ENCODE measurements around the gene COX17.

COX17 gene

DNA sequence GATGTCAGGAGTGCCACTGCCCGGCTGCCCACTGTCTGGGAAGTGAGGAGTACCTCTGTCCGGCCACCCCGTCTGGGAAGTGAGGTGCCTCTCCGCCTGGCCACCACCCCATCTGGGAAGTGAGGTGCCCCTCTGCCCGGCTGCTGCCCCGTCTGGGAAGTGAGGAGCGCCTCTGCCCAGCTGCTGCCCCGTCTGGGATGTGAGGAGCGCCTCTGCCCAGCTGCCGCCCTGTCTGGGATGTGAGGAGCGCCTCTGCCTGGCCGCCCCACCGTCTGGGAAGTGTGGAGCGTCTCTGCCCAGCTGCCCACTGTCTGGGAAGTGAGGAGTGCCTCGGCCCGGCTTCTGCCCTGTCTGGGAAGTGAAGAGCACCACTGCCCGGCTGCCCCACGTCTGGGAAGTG lies 3.3 kb downstream of the COX17 start:
- no peak for DNase-seq (ENCODE audit: low read depth)

DNA sequence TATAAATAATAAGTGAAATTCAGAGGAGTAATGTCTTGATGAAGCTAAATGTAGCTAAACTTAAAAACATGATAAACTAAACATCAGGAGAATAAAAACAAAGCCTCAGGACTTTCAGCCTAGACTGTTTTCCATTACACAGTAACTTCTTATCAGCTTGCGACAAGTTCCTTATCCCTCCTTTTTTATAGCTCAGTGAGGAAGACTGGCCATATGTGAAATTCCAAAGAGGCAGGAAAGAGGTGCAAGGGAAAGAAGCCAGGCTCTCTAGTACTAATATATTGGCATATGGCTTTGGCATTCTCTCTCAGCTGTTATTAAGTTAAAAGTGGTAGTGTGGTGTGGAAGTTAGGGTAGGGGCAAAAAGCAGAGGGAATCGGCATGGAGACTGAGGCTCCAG lies 4.4 kb downstream of the COX17 start:
- no peak for DNase-seq (ENCODE audit: low read depth)

DNA sequence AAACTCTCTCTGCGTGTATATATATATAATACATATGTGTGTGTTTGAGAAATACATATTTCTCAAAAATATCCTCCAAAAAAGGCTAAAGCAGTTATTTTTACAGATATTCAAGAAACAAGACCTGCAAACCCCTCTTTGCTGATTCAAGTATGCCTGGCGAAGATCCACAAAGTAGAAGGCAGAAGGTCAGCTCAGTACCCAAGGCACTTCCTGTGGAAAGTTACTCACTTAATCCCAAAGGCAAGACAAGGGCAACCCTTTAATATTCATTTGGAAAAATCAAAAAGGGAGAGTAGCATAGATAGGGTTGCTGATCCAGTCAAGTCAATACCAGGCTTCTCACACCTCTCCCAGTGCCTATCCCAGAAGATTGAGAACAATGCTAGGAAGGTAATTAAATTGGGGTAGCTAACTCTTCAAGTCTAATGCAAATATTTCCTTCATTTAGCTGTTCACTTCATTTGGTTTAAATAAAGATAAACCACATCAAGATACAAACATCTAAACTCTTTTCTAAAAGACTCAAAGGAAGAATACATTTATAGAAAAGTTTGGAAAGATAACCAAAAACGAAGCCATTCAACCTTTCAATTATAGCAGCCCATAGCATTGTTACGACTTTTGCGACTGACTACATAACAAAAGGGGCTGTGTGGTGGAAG lies 7.2 kb downstream of the COX17 start:
- DNase-seq (ENCODE audit: low read depth), result no peak

DNA sequence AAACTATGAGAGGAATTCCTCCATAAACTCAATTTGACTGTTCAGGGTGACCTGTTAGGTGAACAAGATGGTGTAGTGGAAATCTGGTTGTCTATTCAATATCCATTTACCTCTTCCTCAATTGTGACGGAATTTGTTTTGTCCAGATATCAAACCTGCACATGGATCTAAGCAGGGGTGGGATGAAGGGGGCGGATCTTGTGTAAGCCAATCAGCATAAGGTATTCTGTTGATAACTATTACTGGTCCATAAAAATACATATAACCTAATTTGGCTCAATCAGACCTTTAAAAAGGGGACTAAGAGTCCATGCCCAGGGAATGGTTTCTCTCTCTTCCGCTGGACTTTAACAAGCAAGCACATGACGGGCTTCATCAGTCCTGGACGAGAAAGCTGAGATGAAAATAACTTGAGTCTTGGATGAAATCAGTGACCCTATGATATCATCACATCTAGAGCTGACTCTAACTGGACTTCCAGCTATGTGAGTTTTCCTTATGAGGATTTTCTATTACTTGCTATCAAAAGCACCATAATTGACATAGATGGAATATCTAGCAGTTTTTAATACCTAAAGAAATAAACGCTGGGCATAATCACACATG lies 11.1 kb downstream of the COX17 start:
- no peak for DNase-seq (ENCODE audit: low read depth)

DNA sequence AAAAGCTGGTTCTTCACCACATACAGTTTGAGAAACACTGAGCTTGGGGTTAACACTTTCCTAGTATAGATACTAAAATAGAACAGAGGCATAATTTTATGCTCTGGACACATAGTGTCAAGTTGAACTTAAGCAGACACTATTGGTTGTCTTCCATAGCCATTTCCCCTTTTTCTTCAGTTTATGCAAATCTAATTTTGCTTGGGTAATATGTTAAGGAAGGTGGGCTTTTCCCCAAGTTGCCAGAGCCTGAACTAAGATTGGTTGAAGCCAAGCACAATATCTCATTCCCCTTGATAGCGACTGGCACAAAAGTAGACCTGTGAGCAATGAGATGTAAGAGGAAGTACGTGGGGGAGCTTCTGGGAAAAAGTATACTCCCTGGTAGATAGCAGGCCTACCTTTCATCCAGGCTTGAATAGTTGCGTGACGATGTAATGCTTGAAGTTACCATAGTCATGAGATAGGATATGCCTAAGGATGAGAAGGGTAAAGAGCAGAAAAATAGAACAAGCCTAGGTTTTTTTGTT lies 12.3 kb downstream of the COX17 start:
- no peak for DNase-seq (ENCODE audit: low read depth)

DNA sequence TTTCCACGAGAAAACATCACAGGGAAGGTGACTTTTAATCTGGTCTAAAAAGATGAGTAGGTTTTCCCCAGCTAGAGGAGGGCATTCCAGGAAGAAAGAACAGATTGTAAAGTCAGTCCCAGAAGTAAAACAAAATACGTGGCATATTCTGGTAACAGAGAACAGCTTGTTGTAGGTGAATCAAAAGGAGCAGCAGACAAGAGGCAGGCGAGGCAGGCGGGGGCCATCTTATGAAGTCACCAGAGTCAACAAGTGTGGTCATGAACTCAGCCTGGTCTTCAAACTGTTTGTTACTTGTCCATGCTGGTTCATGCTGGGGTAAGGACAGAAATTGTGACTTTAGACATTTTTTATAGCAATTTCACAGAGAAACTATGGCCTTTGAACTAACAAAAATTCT lies 12.8 kb downstream of the COX17 start:
- DNase-seq (ENCODE audit: low read depth), result no peak

DNA sequence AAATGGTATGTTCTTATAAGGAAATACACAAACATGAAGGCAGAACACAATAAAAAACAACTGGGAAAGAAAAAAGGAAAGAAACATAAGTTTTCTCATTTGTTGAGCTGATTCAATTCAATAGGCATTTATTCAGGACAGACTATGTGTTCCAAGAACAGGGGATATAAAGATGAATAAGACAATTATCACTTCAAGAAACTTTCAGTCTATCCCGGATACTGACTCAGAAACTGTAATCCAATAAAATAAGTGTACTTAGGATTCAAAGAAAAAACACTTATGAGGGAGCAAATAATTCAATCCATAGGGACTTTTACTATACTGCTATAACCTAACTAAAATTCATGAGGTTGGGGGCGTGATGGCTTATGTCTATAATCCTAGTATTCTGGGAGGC lies 13.3 kb downstream of the COX17 start:
- DNase-seq (ENCODE audit: low read depth), result no peak

DNA sequence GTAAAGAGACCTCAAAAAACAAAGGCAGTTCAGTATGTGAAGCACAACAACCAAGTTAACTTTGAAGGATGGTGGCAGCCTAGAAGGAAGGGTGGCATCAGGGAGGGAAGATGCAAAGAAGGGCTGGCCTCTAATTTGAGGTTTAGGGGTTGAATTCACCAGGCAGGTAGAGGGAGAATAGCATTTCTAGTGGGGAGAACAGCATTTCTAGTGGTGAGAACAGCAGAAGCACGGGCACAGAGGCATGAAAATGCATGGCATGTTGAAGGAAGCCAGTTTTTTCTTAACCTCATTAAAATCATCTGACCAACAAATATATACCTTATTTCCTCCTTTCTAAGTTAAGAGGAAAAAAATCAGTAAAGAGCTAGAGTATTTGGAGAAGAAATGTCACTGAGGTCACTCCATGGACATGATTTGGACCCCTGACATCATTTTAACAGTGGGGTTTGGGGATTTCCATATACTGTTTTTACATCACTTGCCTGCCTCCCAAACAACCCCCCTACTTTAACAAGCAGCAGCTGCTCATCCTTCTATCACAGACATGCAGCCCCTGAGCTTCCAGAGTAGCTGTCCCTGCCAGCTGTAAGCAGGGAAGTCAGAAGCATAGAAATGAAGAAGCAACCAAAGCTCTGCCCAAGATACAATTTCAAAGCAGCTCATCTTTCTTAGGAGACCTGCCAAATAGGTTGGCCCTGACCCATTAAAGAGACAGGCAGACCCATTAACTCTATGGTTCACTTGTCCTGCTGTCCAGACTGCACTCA lies 14.4 kb downstream of the COX17 start:
- no peak for DNase-seq (ENCODE audit: low read depth)

DNA sequence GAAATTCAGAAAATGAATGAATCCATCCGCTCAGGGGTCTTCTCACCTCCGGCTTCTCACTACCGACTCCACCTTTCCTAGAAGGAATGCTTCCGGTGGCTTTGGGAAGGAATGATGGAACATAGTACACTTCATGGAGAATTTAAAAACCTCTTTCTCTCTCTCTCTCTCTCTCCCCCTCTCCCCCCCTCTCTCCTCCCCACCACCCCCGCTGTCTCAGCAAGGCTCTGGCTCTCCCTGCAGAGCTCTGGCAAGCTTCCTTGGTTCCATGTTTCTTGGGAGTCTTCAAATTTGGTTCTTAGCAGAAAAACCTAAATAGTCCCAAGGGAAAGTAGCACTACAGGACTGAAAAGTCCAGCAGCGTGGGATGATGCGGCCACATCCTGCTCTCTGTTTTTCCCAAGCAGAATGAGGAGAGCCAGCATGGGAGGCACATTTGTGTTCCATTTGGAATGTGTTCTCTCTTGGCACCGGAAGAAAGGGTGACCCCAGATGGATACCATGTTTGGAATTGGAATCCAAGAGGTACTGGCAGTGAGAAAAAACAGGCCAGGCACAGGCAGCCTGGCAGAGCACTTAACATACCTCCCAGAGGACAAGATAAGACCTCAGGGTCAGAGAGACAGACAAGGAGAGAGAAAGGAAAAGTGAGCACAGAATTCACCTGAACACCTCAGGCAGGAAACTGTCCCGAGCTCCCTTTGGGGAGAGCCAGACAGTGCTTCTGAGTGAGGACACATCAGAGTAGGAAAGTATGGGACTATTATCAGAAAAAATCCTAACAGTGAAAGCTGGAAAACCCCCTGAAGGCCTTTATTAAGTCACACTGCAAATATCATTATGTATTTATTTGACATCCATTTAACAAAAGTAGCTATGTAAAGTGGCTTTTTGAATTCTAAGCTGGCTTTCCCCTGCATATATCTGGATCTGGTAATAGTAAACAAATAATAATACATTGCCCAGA lies 16.4 kb downstream of the COX17 start, which contains the start of gene POPDC2:
Gene POPDC2 (minus strand): TSS at position 116 of the 967 bp plus-strand sequence. CDS start 166 bp downstream, outside the sequence.
- DNase-seq (ENCODE audit: low read depth), result no peak

DNA sequence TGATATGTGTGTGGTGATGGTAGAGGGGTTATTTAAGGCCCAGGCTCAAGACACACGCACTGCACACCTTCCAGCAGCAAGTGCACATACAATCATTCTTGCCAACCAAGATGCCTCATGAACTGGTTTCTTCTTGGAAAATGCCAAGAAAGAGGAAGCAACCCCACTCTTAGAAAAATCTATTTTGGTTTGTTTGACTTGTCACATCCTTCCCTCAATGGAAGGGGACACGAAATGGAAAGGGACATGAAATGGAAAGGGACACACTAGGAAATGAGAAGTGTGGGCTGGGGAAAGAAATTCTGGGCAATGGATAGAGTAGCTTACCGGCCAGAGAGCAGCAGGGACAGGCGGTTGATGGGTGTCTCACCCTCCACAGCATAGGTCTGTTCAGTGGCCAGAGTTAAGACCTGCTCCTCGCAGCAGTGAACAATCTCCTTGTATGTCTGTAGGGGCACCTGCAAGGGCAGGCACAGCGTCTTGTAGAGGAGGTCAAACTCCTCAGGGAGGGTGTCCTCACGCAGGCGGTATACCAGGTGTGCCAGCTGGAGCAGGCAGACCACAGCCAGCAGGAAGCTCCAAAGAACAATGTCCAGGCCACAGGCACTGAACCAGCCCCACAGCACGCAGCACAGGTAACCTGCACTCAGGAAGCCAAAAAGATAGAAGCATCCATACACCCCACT lies 17.5 kb downstream of the COX17 start:
- DNase-seq (ENCODE audit: low read depth), result no peak

DNA sequence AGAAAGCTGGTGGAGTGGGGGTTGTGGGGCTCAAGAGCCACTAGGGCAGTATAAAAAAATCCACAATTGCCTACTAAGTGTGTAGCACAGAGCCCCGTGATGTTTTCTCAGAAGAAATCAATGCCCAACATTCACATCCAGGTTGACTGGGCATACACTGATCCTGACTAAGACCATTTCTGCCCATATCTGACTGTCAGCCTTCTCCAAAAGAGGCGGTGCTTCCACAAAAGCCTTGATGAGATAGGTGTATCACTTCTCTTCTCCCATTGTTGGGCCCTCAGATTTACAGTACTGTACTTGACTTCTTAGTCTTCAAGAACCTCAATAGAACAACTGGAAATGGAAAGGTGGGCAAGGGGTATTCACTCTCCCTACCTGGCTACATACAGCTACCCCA lies 18.2 kb downstream of the COX17 start:
- no peak for DNase-seq (ENCODE audit: low read depth)

DNA sequence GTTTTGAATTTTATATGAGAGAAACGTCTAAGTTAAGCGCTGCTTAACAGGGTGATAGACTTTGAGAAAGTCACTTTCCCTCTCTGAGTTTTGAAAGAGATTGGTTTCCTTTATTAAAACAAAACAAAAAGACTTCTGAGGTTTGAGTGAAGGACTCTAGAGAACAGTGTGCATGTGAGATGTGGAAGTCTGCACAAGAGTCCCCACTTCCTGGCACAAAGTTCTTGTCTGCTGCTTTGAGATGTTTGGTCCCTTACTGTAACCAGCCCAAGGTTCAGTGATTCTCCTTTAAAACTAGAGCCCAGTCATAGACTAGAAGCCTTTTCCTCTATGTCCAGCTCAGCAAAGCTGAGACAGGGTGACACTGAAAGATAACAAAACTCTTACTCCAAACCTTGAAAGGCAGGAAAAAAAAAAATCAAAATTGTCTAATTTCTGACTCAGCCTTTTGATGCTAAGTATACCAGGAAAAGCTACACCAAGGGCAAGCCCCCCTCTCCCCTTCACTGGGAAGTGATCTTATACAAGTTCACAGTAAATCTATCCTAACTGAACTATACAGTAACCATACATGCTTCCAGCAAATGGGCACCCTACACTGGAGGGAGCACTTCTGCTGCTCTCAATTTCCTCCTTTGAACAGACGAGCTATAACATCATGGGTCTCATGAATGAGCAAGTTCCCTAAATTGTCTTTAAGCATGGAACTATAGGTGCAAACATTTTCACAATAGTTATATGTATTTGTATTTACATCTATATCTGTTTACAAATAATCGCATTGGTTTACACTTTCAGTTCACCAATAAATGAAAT lies 19.1 kb downstream of the COX17 start:
- no peak for DNase-seq (ENCODE audit: low read depth)

DNA sequence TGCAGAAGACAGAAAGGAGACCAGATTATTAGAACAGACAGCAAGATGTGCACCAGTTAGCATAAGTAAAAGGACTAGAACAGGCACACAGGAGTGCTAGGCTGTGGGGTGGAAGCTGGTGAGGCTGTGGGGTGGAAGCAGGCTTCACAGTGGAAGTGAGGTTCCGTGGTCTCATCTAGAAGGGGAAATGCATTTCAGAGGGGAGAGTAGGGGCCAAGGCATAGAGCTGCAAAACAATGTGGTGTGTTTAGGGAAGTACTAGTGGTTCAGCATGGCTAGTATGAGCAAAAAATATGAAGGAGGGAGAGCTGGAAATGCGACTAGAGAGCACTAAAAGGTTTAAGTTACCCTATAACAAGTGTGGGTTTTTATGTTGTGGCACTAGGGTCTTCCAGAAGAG lies 23.3 kb downstream of the COX17 start:
- no peak for DNase-seq (ENCODE audit: low read depth)

DNA sequence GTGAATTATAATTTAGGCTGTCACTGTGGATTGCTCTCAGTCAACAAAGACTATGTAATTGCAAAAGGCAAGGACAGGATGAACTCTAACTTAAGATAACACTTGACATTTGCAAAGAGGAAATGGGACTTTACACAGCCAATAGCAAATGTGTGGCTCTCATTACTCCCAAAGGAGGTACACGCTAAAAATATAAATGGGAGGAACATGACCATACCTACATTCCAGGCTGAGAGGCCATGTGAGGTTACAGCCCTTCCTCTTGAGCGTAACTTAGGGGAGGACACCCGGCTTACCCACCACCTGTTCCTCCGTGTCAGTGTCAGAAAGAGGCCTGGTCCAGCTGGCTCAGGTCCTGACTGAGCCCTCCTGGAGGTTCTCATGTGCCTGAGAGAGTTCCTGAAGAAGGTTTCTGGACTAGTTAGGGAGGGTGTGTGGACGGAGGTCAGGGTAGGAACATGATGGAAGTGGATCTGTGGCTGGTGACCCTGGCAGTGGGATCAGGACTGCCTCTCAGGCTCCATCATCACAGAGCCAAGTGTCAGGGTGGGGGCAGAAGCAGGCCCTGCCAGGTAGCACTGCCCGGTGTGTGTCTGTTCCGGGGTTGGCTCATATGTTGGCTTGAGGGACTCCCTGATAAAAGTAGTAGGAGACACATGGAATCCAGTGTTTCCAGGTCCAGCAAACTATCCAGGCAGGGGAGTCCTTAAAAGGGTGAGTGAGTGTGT lies 24.7 kb downstream of the COX17 start:
- DNase-seq (ENCODE audit: low read depth), result no peak

DNA sequence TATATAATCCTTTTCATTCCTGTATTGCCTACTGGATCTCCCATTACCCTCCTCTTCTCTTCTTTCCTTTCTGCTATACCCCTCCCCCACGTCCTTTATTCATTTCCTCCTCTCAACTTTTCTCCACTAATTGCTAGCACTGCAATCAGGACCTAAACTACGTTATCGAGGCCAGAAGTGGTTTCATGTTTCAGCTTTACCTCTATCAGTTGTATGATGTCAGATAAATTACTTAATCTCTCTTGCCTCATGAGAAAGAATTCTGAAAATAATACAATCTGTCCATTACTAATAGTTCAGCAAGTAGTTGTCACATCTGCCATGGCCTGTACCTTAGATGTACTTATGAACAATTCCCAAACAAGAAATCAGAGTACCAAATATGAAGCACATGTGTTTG lies 27.4 kb downstream of the COX17 start:
- DNase-seq (ENCODE audit: low read depth), result no peak

DNA sequence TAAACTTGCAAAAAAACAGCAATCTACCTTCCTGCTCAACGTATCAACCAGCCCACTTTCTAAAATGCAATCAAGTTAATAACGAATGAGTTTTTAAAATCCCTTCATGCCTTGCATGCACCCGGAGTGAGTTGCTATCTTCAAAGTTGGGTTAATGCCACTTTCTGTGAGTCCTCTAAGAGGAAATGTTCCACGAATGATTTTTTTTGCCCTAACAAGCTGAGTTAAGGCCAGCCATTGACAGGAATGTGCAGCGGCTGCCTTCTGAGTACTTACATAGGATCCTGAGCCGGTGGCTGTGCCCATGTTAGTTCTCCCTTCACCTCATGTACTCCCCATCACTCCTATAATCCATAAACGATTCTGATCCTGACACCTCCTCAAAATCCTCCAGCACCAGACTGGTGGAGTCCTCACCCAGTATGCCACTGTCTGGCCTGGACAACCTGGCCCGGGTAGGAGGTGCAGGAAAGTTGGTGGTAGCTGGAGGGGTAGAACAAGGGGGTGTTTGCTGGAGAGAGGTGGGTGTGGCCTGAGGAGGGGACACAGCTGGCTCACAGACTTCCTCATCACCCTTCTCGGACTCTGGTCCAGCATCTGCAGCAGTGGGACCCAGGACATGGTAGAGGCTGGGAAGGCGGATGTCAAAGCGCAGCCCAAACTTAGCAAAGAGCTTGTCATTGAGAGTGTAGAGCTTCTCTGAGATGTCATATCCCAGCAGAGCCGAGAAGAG lies 29.2 kb downstream of the COX17 start:
- no peak for DNase-seq (ENCODE audit: low read depth)

DNA sequence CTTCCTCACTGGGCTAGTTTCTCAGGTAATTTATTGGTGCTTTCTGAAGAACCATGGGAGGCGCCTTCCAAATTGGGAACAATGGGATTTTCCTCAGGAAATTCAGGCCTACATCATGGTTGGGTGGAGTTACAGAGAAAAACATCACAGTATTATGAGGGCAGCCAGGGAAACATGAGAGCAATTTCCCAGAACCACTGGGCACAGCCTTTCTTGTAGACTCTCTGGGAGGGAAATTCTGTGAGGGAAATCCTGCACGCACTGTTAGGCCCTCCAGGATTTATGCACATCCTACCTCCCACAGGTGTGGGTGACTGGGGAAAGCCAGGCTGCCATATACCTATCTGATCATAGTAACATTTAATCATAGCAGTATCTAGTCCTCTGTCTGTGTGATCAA lies 30.0 kb downstream of the COX17 start:
- no peak for DNase-seq (ENCODE audit: low read depth)

DNA sequence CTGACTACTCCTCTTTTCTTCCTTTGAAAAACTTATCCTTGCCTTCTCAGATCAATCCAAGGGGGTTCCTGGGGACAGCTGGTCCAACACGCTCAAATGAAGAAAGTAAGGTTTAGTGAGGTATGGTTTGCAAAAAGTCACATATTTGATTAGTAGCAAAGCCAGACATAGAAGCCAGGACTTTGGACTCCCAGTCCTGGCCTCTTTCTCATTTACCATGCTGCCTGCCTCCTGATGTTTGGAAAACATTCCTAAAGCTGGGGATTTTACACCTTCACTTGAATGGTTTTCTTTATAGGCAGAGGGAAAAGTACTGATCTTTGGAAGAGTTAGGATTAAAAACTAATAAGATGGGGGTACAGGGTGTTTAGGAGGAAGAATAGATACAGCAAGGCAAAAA lies 31.4 kb downstream of the COX17 start:
- DNase-seq (ENCODE audit: low read depth), result no peak

DNA sequence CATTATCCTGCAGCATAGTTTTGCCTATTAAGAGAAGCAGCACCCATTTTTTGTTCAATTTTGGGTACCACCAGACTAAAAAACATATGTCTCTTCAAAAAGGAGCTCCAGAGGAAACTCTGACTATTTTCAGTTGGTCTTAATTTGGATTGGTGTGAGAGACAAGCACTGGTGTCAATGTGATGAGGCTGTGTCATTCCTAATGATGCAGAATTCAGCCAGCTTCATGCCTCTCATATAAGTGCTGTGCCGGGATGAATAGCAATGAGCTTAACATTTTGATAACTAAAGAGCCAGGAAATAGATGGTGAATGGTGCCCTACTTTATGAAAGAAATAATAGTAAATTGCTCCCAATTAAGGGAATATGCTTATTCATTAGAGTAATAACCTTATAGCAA lies 32.7 kb downstream of the COX17 start:
- no peak for DNase-seq (ENCODE audit: low read depth)
